NCI-H1092 (cell line): ENCODE results near the gene MYOG.

ENCODE experiments used
- DNase-seq: peaks from one replicate; lab custom pipeline; 2025; lab: John Stamatoyannopoulos, UW

The MYOG gene

DNA sequence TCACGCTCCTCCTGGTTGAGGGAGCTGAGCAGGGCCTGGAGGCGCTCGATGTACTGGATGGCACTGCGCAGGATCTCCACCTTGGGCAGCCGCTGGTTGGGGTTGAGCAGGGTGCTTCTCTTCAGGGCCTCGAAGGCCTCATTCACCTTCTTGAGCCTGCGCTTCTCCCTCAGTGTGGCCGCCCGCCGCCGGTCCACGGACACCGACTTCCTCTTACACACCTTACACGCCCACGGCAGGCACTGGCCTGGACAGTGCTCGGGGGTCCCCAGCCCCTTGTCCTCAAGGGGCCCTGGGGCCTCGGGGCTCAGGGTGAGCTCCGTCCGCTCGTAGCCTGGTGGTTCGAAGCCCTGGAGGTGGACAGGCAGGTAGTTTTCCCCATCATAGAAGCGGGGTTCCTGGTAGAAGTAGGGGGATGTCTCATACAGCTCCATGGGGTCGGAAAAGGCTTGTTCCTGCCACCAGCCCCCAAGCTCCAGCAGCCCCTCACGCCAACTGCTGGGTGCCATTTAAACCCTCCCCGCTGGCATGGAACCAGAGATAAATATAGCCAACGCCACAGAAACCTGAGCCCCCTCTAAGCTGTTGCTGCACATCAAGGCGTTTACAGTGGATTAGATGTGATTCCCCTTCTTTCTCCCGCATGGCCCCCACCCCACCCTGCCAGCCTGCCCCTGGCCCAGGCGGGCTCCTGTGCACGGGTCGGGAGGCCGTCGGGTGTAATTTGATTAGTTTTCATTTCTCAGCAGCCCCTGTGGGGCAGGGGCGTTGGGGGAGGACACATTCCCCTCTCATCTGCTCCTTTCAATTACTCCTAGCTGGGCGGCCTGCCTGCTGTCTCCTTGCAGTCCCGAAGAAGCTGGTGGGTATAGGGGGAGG lies at the start of gene MYOG:
TSS of gene MYOG (minus strand) at position 485 of the 879 bp plus-strand sequence. CDS start at position 434, 51 bp downstream.
- peak; percentile 37 for DNase-seq

GRCh38 chr1:203133970-203134725 lies 48.3 kb upstream of the MYOG start:
- DNase-seq: peak; percentile 16

DNA sequence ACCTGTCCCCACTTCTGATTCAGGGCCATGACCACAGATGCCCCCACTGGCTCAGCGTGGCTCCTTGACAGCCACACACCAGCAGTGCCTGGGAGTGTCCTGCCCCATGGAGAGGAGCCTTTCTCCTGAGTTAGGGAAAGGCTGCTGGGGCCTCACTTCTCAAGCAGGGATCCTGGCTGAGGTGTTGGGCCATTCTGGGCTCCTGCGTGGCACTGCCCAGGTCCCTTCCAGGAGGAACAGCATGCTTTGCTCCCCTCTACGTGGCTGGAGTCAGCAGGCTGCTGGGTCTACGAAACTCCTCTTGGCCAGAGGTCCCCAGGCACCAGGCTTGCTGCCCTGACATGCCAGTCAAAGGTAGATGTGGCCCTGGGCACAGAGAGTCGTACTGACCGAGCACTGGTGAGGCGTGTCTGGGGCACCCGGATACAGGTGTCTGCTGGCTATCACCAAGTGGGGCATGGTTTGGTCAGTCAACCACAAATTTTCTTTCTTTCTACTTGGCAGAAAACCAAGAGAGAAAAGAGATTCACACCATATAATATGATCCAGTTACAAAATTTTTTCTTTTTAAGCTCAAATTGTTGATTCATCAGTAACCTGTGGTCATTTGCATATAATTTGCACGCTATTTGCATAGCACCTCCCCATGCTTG lies 45.9 kb upstream of the MYOG start:
- DNase-seq: no peak

GRCh38 chr1:203130358-203130985 lies 44.7 kb upstream of the MYOG start:
- DNase-seq: no peak

- peak; percentile 32 for DNase-seq
These were observed 43.9 kb upstream of the MYOG start for GRCh38 chr1:203129501-203130231.

DNA sequence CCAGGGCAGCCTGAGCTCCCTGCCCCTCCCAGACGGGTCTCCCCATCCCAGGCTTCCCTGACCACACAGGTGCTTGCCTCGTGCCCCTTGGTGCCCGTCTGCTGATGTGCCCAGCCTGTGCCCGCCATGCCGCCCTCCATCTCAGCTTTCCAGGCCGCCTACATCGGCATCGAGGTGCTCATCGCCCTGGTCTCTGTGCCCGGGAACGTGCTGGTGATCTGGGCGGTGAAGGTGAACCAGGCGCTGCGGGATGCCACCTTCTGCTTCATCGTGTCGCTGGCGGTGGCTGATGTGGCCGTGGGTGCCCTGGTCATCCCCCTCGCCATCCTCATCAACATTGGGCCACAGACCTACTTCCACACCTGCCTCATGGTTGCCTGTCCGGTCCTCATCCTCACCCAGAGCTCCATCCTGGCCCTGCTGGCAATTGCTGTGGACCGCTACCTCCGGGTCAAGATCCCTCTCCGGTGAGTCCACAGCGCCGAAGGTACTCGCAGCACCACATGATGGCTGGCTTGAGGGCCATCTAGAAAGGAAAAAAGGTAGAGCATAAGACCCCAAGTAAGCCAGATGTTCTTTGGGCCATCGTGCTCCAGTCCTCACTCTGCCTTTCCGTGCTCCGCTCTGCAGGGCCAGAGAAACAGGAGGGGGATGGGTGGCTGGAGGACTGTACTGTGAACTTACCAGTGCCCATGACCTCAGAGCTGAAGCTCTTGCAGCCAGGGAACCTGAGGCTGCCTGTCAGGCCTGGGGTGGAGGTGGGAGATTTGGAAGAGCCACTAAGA lies 43.1 kb upstream of the MYOG start:
- DNase-seq: no peak

GRCh38 chr1:203128431-203128715 lies 42.6 kb upstream of the MYOG start:
- DNase-seq: no peak

- peak; percentile 55 for DNase-seq
These were observed 42.0 kb upstream of the MYOG start, which contains the start of gene ADORA1 for GRCh38 chr1:203127666-203128430. Gene ADORA1, plus strand, starts transcription at chr1:203127726. Its CDS starts 1,116 bp downstream, at chr1:203128842.

GRCh38 chr1:203126866-203127665 lies 41.3 kb upstream of the MYOG start:
- DNase-seq: no peak

DNA sequence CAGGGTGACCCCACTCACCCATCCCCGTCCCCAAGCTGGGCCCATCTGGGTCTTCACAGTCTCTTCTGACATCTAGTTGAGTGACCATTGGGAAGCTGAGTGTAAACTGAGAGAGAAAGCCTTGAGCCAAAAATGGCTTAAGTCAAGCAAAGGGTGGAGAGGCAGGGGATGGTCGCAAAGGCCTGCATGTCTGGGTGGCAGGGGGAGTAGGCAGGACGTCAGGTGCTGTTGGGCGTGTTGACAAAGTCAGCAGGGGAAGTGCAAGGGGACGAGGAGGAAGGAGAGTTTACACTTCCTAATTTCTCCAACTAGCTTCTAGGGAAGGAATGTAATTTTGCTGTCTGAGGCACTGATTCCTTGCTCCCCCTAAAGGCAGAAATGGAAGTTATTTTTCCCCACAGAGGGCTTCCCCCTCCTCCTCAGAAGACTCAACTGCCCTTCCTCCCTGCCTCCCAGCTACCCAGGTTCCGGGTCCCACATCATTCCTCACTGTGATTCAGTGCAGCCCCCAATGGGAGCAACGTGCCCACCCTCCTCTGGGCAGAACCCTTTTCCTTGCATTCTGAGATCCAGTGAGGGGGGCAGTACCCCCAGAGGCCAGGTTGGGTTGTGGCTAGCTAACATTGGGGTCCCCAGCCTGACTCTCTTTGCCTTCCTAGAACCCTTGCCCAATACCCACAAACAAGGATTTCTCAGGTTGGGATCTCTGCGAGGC lies 40.5 kb upstream of the MYOG start:
- DNase-seq: no peak

GRCh38 chr1:203124546-203125317 lies 38.9 kb upstream of the MYOG start:
- peak; percentile 12 for DNase-seq

DNA sequence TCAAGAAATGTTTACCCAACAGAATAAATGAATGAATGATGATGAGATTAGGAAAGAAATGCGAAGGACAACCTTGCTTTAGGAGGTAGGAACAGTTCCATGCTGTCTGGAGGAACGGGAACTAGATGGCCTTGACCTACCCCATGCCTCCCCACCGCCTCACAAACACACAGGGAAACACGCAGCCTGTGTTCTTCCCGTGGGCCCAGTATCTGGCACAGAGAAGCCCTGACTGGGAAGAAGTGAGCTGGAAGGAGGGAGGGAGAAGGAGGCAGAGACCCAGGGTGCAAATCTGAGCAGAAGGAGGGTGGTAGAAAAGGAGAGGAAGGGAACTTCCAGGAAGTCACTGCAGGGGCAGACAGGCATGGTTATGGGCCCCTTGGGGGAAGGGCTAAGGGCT lies 38.2 kb upstream of the MYOG start:
- DNase-seq: no peak

GRCh38 chr1:203122159-203122558 lies 36.3 kb upstream of the MYOG start:
- no peak for DNase-seq

DNA sequence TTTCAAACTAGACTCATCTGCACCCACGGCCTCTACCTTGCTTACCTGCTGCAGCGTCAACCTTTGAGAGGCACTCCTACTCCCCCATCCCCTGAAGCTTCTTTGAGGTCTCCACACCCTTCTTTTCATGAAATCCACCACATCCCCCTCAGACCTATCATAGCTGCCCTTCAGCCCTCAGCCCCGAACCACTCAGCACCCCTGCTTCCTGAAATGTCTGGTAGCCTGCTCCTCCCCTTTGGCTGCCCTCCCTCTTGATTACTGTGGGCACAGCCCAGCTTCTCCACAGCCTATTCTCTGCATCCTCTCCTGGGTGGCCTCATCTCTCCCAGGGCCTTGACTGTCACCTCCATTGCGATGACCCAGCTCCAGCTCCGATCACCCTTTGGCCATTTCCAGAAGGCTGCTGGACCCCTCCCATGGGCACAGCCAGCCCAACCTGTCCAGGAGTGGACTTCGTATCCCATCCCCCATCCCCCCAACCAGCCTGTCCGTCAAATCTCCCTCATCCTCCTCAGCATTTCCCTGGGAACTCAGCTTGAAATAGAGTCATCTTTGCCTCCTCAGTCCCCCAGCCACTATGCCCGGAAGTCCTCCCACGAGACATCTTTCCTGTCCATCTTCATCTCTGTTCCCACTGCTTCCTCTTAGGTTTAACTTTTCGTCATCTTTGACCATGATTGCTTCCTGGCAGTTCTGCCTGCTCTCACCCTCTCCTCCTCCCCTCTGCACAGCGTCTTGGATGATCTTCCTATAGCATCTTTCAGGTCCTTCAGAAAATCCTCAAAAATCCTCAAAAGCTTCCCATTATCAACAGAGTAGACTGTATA lies 35.6 kb upstream of the MYOG start:
- no peak for DNase-seq

DNA sequence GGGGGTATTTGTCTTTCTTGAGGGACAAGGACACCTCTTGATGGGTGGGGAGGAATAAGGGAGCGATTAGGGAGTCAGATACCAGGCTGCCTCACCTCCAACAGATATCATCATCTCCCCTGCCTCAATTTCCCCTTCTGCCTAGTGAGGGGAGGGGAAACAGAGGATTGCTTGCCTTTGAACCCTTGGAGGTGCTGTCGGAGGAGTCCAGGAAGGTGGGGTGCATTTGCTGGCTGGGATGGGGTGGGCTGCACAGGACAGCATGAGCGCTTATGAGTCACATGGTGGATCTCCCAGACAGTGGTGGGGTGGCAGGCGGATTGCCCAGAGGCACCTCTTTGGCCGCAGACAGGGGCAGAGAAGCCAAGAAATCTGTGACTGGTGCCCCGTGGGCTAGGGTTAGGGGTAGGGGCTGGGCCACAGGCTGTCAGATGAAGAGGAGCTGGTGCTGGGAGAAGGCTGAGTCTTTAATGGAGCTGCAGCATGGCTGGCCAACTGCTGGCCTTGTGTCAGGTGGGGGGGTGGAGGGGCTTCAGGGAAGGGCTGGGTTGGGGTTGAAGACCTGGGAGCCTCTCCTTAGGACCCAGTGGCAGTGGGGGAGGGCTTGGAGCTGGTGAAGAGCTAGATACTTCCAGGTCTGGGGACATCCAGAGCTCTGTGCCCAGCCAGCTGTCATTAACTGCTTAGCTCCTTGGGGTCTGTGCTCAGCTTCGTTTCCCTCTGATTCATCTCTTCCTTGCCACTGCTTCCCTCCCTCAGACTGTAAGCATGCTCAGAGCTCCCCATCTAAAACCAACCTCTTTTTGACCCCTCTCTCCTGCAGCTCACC lies 34.7 kb upstream of the MYOG start:
- no peak for DNase-seq
